Measurements from ENCODE around the gene LRFN2.

LRFN2 gene

GRCh38 chr6:40376113-40376650 lies 211.0 kb downstream of the LRFN2 start:
- intact Hi-C loops (cut with micrococcal nuclease) = no loop called here
- Mint-ChIP-seq H3K27ac (no peak overlapping the region), H3K9me3 (peaks cover 26% of the 10 kb centered on the region), H3K36me3 (ENCODE audit: low read depth) (no peaks in the 10 kb centered on the region), H3K27me3 (no peaks in the 10 kb centered on the region), H3K4me3 (no peak overlapping the region), H3K4me1 (ENCODE audit: low read depth) (no peaks in the 10 kb centered on the region)

GRCh38 chr6:40373267-40373666 lies 213.9 kb downstream of the LRFN2 start:
- Mint-ChIP-seq H3K4me3 (no peak overlapping the region), H3K4me1 (ENCODE audit: low read depth) (no peaks in the 10 kb centered on the region), H3K27me3 (no peaks in the 10 kb centered on the region), H3K36me3 (ENCODE audit: low read depth) (no peaks in the 10 kb centered on the region), H3K27ac (no peak overlapping the region), H3K9me3 (peaks cover 16% of the 10 kb centered on the region)
- intact Hi-C loops (cut with micrococcal nuclease) = no loop called here

- H3K36me3 Mint-ChIP-seq (ENCODE audit: low read depth) = no peaks in the 10 kb centered on the region
- no peak overlapping the region for H3K27ac Mint-ChIP-seq
- no peaks in the 10 kb centered on the region for H3K27me3 Mint-ChIP-seq
- no peak overlapping the region for H3K4me3 Mint-ChIP-seq
- no peaks in the 10 kb centered on the region for H3K4me1 Mint-ChIP-seq (ENCODE audit: low read depth)
- peaks cover 2% of the 10 kb centered on the region for H3K9me3 Mint-ChIP-seq
- intact Hi-C loops (cut with micrococcal nuclease) = no loop called here
Observed at GRCh38 chr6:40371621-40372020, 215.5 kb downstream of the LRFN2 start.

GRCh38 chr6:40371095-40371494 lies 216.1 kb downstream of the LRFN2 start:
- intact Hi-C loops (cut with micrococcal nuclease) = no loop called here
- H3K4me1 Mint-ChIP-seq (ENCODE audit: low read depth) = no peaks in the 10 kb centered on the region
- H3K4me3 Mint-ChIP-seq = no peak overlapping the region
- H3K36me3 Mint-ChIP-seq (ENCODE audit: low read depth) = no peaks in the 10 kb centered on the region
- no peak overlapping the region for H3K27ac Mint-ChIP-seq
- H3K27me3 Mint-ChIP-seq = no peaks in the 10 kb centered on the region
- H3K9me3 Mint-ChIP-seq = no peaks in the 10 kb centered on the region

- no peak overlapping the region for H3K27ac Mint-ChIP-seq
- H3K4me1 Mint-ChIP-seq (ENCODE audit: low read depth) = no peaks in the 10 kb centered on the region
- intact Hi-C loops (cut with micrococcal nuclease) = no loop called here
- no peaks in the 10 kb centered on the region for H3K9me3 Mint-ChIP-seq
- no peaks in the 10 kb centered on the region for H3K36me3 Mint-ChIP-seq (ENCODE audit: low read depth)
- no peaks in the 10 kb centered on the region for H3K27me3 Mint-ChIP-seq
- no peak overlapping the region for H3K4me3 Mint-ChIP-seq
Observed at GRCh38 chr6:40369891-40370290, 217.3 kb downstream of the LRFN2 start.

- Mint-ChIP-seq H3K36me3 (ENCODE audit: low read depth) (no peaks in the 10 kb centered on the region), H3K27ac (no peak overlapping the region), H3K4me1 (ENCODE audit: low read depth) (no peaks in the 10 kb centered on the region), H3K27me3 (no peaks in the 10 kb centered on the region), H3K9me3 (no peaks in the 10 kb centered on the region), H3K4me3 (no peak overlapping the region)
- intact Hi-C loops (cut with micrococcal nuclease) = no loop called here
Observed at GRCh38 chr6:40369042-40369441, 218.1 kb downstream of the LRFN2 start.

GRCh38 chr6:40362859-40363258 lies 224.3 kb downstream of the LRFN2 start:
- Mint-ChIP-seq H3K36me3 (ENCODE audit: low read depth) (no peaks in the 10 kb centered on the region), H3K27ac (no peak overlapping the region), H3K27me3 (peaks cover 4% of the 10 kb centered on the region), H3K4me1 (ENCODE audit: low read depth) (no peaks in the 10 kb centered on the region), H3K4me3 (no peak overlapping the region), H3K9me3 (no peaks in the 10 kb centered on the region)
- intact Hi-C loops (cut with micrococcal nuclease) = no loop called here

- Mint-ChIP-seq H3K4me3 (no peak overlapping the region), H3K4me1 (ENCODE audit: low read depth) (no peaks in the 10 kb centered on the region), H3K27me3 (peaks cover 4% of the 10 kb centered on the region), H3K27ac (no peak overlapping the region), H3K36me3 (ENCODE audit: low read depth) (no peaks in the 10 kb centered on the region), H3K9me3 (no peaks in the 10 kb centered on the region)
- intact Hi-C loops (cut with micrococcal nuclease) = no loop called here
Observed at GRCh38 chr6:40359808-40360207, 227.4 kb downstream of the LRFN2 start.

GRCh38 chr6:40358473-40359460 lies 228.4 kb downstream of the LRFN2 start:
- no peak overlapping the region for H3K4me3 Mint-ChIP-seq
- H3K36me3 Mint-ChIP-seq (ENCODE audit: low read depth) = no peaks in the 10 kb centered on the region
- H3K9me3 Mint-ChIP-seq = no peaks in the 10 kb centered on the region
- peaks cover 3% of the 10 kb centered on the region for H3K27me3 Mint-ChIP-seq
- no peak overlapping the region for H3K27ac Mint-ChIP-seq
- no peaks in the 10 kb centered on the region for H3K4me1 Mint-ChIP-seq (ENCODE audit: low read depth)
- intact Hi-C loops (cut with micrococcal nuclease) = no loop called here

GRCh38 chr6:40356242-40356910 lies 230.8 kb downstream of the LRFN2 start:
- H3K27me3 Mint-ChIP-seq = no peaks in the 10 kb centered on the region
- H3K27ac Mint-ChIP-seq = no peak overlapping the region
- intact Hi-C loops (cut with micrococcal nuclease) = no loop called here
- H3K4me1 Mint-ChIP-seq (ENCODE audit: low read depth) = no peaks in the 10 kb centered on the region
- H3K9me3 Mint-ChIP-seq = no peaks in the 10 kb centered on the region
- H3K36me3 Mint-ChIP-seq (ENCODE audit: low read depth) = no peaks in the 10 kb centered on the region
- H3K4me3 Mint-ChIP-seq = no peak overlapping the region

- H3K36me3 Mint-ChIP-seq (ENCODE audit: low read depth) = no peaks in the 10 kb centered on the region
- no peaks in the 10 kb centered on the region for H3K27me3 Mint-ChIP-seq
- H3K4me3 Mint-ChIP-seq = no peak overlapping the region
- intact Hi-C loops (cut with micrococcal nuclease) = no loop called here
- H3K9me3 Mint-ChIP-seq = no peaks in the 10 kb centered on the region
- no peak overlapping the region for H3K27ac Mint-ChIP-seq
- H3K4me1 Mint-ChIP-seq (ENCODE audit: low read depth) = no peaks in the 10 kb centered on the region
Observed at GRCh38 chr6:40355532-40355931, 231.6 kb downstream of the LRFN2 start.

GRCh38 chr6:40355066-40355465 lies 232.1 kb downstream of the LRFN2 start:
- H3K4me3 Mint-ChIP-seq = no peak overlapping the region
- no peaks in the 10 kb centered on the region for H3K36me3 Mint-ChIP-seq (ENCODE audit: low read depth)
- intact Hi-C loops (cut with micrococcal nuclease) = no loop called here
- H3K4me1 Mint-ChIP-seq (ENCODE audit: low read depth) = no peaks in the 10 kb centered on the region
- H3K9me3 Mint-ChIP-seq = no peaks in the 10 kb centered on the region
- H3K27ac Mint-ChIP-seq = no peak overlapping the region
- H3K27me3 Mint-ChIP-seq = no peaks in the 10 kb centered on the region

- intact Hi-C loops (cut with micrococcal nuclease) = no loop called here
- H3K27ac Mint-ChIP-seq = no peak overlapping the region
- no peaks in the 10 kb centered on the region for H3K4me1 Mint-ChIP-seq (ENCODE audit: low read depth)
- H3K36me3 Mint-ChIP-seq (ENCODE audit: low read depth) = no peaks in the 10 kb centered on the region
- H3K27me3 Mint-ChIP-seq = no peaks in the 10 kb centered on the region
- H3K9me3 Mint-ChIP-seq = no peaks in the 10 kb centered on the region
- H3K4me3 Mint-ChIP-seq = no peak overlapping the region
Observed at GRCh38 chr6:40353967-40354452, 233.2 kb downstream of the LRFN2 start.

All from dendritic cell treated with granulocyte-macrophage colony-stimulating factor and Interleukin-4, amounts not matched to agents 40 ng/mL and 50 ng/mL, for 4 days (primary cell).